GM18507 (cell line): ENCODE results near the gene ORAI2.

Experiments used
- DNase-seq: peaks from one replicate; pipeline ENCODE4 v3.0.0; 2011; ENCODE audit warnings: low read depth; ENCODE audit not compliant: insufficient read length; ENCODE audit errors: extremely low spot score
- FAIRE-seq: peaks from 2 replicates; lab custom pipeline; 2011; peaks lifted over from hg19 to GRCh38; lab: Jason Lieb, UNC

The ORAI2 gene

GRCh38 chr7:102412548-102412947 lies 20.8 kb upstream of the ORAI2 start:
- FAIRE-seq (no peak), DNase-seq (no peak)

DNA sequence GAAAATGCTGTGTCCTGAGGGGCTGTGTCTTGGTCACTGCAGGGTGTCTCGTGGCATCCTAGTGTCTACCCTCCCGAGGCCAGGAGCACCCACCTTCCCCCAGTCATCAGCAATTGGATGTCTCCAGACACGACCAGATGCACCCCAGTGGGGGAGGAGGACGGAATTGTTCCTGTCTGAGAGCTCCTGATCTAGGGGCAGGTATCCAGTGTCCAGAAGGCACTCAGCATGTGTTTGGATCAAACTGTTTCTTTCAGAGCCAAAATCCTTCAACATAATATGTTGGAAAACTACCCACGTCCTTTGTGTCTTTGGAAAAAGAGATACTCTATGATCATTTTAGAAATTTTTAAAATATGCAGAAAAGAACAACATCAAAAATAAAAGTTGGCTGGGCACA lies 20.3 kb upstream of the ORAI2 start:
- FAIRE-seq (no peak), DNase-seq (no peak)

DNA sequence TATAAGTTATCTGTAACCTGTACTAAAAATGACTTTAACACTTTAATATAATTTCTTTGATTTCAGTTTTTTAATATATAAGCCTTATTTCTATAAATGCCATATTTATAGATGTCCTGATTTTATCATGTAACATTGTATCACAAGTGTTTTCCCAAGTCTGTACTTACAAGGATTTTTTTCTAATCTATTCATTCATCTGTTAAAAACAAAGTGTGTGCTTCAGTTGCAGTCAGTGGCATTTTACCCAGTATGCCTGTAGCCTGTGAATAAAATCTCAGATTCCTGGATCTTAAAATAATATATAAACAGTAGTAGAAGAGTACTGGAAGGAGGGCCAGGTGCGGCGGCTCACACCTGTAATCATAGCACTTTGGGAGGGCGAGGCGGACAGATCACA lies 19.8 kb upstream of the ORAI2 start:
- DNase-seq (no peak), FAIRE-seq (no peak)

GRCh38 chr7:102415685-102416225 lies 17.6 kb upstream of the ORAI2 start:
- no peak for DNase-seq

GRCh38 chr7:102416406-102416805 lies 17.0 kb upstream of the ORAI2 start:
- FAIRE-seq = peak; percentile 9
- no peak for DNase-seq

More at GRCh38 chr7:102415685-102416225, 17.6 kb upstream of the ORAI2 start:
- FAIRE-seq = peak; percentile 83

DNA sequence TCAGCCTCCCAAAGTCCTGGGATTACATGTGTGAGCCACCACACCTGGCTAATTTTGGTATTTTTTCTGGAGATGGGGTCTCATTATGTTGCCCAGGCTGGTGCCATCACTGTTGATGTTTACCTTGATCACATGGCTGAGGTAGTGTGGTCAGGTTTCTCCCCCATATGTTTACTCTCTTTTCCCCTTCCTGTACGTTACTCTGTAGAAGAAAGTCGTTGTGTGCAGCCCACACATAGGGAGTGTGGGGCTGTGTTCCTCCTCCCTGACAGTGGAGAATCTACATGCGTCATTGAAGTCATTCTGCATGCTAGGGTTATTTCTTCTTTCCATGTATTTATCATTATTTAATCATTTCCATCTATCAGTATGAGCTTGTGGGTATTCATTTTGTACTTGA lies 16.3 kb upstream of the ORAI2 start:
- DNase-seq = no peak
- FAIRE-seq = peak; percentile 44

DNA sequence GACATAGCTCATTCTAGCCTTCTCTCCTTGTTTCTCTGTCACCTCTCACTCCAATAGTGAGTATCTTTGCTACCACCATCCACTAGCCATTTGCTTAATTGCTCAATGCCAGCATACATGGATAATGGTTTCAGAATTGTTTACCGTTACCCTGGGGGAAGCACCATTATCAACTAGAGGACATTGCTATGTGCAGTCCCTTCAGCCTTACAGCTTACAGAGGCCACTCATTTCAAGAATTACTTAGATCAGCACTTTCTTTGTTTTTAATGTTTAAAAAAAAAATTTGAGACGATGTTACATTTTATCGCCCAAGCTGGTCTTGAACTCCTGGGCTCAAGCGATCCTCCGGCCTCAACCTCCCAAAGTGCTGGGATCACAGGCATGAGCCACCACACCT lies 14.8 kb upstream of the ORAI2 start:
- FAIRE-seq = peak; percentile 36

DNA sequence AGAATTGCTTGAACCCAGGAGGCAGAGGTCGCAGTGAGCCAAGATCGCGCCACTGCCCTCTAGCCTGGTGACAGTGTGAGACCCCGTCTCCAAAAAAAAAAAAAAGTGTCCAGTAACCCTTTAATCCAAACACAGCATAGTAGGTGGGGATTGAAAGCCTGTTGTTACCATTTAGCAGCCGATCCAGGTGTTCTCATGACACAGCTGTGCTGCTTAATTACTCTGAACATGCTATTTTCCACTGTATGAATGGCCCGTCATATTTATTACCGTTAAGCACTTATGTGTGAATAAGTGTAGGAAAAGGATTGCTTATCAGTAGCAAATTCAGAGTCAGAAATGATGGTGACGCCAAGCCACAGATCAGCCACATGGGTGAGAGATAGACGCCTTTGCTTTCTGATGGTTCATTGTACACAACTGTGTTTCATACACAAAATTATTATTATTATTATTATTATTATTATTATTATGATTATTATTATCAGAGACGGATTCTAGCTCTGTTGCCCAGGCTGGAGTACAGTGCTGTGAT lies 11.6 kb upstream of the ORAI2 start:
- no peak for FAIRE-seq

More for the DNA sequence above, 14.8 kb upstream of the ORAI2 start:
- no peak for DNase-seq

GRCh38 chr7:102424129-102424551 lies 9.2 kb upstream of the ORAI2 start:
- FAIRE-seq (no peak), DNase-seq (no peak)

More for the DNA sequence above, 11.6 kb upstream of the ORAI2 start:
- DNase-seq = no peak

DNA sequence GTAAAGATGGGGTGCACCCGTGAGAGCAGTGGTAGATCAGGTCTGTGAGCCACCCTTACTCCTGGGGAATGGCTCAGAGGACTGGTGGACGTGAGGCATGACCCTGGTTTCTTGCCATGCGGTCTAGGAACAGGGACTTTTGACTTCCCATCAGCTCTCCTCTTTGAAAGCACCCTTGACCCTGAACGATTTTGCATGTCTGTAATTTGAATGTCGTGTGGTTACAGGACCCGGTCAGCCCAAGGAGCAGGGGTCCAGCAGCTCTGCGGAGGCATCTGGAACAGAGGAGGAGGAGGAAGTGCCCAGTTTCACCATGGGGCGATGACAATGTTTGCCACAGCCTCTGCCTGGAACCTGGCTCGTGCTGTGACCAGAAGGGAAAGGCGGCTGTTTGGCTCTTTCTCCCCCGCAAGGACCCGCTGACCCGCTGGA lies 8.6 kb upstream of the ORAI2 start:
- FAIRE-seq (peak; percentile 96), DNase-seq (no peak)

DNA sequence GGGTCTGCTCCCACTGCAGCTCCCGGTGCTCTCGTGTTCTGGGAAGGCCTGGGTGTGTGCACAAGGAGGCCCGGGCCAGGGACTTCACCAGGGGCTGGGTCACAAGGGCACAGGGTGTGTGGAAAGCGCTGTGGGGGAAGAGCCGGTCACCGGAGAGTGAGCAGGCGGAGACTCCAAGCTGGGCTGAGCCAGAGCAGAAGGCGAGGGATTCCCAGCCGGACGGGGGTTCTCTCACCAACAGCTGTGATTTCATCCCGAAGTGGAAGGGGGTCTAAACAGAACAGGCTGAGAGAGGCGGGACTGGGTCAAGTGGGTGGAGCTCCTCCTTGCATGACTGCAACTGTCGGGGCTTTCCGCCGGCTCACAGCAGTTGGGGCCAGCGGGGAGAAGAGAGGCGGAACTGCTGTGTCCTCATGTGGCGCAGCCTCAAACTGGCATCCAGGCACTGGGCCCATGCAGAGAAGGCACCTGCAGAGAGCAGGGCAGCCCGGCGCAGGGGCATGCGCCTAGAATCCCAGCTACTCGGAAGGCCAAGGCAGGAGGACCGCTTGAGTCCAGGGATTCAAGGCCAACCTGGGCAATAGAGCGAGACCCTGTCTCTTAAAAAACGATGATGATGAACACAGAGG lies 7.6 kb upstream of the ORAI2 start:
- peak; percentile 99 for FAIRE-seq
- DNase-seq = peak; percentile 67

- FAIRE-seq = no peak
These were observed 6.9 kb upstream of the ORAI2 start for GRCh38 chr7:102426268-102427018.

GRCh38 chr7:102427019-102427405 lies 6.4 kb upstream of the ORAI2 start:
- FAIRE-seq (no peak), DNase-seq (no peak)

More at GRCh38 chr7:102426268-102427018, 6.9 kb upstream of the ORAI2 start:
- no peak for DNase-seq

GRCh38 chr7:102429141-102429899 lies 4.1 kb upstream of the ORAI2 start:
- FAIRE-seq (no peak), DNase-seq (no peak)

- FAIRE-seq = peak; percentile 98
- DNase-seq = no peak
These were observed 1.6 kb upstream of the ORAI2 start for GRCh38 chr7:102431617-102432298.

GRCh38 chr7:102432442-102433218 lies 745 bp upstream of the ORAI2 start:
- DNase-seq (no peak), FAIRE-seq (no peak)

DNA sequence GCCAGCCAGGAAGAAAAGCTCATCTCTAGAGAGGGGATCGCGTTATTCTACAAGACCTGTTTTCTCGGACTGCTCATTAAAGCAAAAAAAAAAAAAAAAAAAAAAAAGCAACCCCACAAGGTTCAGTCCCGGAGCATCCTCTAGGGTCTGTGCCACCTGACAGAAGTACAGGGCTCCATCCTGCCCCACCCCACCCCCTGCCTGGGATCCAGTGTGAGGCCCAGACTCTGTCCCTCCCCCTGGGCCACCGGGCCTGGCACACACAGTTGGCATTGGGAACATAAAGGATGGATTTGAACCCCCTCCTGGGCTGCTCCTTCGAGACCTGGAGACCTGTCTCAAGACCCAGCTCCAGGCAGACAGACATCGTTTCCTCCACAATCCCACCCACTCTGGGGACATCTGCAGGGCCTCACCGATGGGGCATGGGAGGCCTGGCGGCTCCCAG lies 688 bp downstream of the ORAI2 start:
- FAIRE-seq (no peak), DNase-seq (no peak)

GRCh38 chr7:102436118-102436517 lies 2.7 kb downstream of the ORAI2 start:
- DNase-seq (no peak), FAIRE-seq (no peak)
